Mucosa of rectum (tissue), 2 donors: ENCODE results near the gene DLGAP1.

Source experiments
- H3K27ac ChIP-seq, 2 donors: one replicate each; pipeline ENCODE4 v1.7.0; 2013; ENCODE audit warnings: inconsistent platforms in 2 of 2, low read depth in 2 of 2, low read length in 2 of 2
- H3K27me3 ChIP-seq, 2 donors: one replicate each; pipeline ENCODE4 v1.7.0; 2013; ENCODE audit warnings: low read length in 2 of 2; ENCODE audit not compliant: control insufficient read depth in 2 of 2, insufficient read depth in 2 of 2
- H3K36me3 ChIP-seq, 2 donors: one replicate each; pipeline ENCODE4 v1.7.0; 2013; ENCODE audit warnings: low read length in 2 of 2; ENCODE audit not compliant: control insufficient read depth in 2 of 2, insufficient read depth in 2 of 2
- H3K4me1 ChIP-seq, 2 donors: one replicate each; pipeline ENCODE4 v1.7.0; 2013; ENCODE audit warnings: low read length in 2 of 2, mild to moderate bottlenecking in 1 of 2; ENCODE audit not compliant: control insufficient read depth in 2 of 2, insufficient read depth in 2 of 2
- H3K4me3 ChIP-seq, 2 donors: one replicate each; pipeline ENCODE4 v1.7.0; 2013; ENCODE audit warnings: low read length in 2 of 2
- H3K9ac ChIP-seq, 2 donors: one replicate each; pipeline ENCODE4 v1.7.0; 2013; ENCODE audit warnings: low read length in 2 of 2, low read depth in 1 of 2, mild to moderate bottlenecking in 1 of 2
- H3K9me3 ChIP-seq, 2 donors: one replicate each; pipeline ENCODE4 v1.7.0; 2013; ENCODE audit warnings: low read length in 2 of 2; ENCODE audit not compliant: control insufficient read depth in 2 of 2
- donor health status: healthy.
- donor health status: Normal muscosa, but diverticular disease.

DLGAP1 gene

GRCh38 chr18:4271952-4272351 lies 183.2 kb downstream of the DLGAP1 start:
- Histone ChIP-seq H3K9ac (no peak overlapping the region), H3K27me3 (no peaks in the 10 kb centered on the region), H3K4me3 (no peak overlapping the region)

GRCh38 chr18:4270988-4271387 lies 184.1 kb downstream of the DLGAP1 start:
- Histone ChIP-seq H3K4me1 (no peaks in the 10 kb centered on the region), H3K27me3 (no peaks in the 10 kb centered on the region), H3K4me3 (no peak overlapping the region), H3K9ac (no peak overlapping the region), H3K9me3 (no peaks in the 10 kb centered on the region), H3K36me3 (no peaks in the 10 kb centered on the region), H3K27ac (no peak overlapping the region)

More at GRCh38 chr18:4271952-4272351, 183.2 kb downstream of the DLGAP1 start:
- Histone ChIP-seq H3K9me3 (no peaks in the 10 kb centered on the region), H3K36me3 (no peaks in the 10 kb centered on the region), H3K27ac (no peak overlapping the region), H3K4me1 (no peaks in the 10 kb centered on the region)

- Histone ChIP-seq H3K9ac (no peak overlapping the region), H3K27me3 (no peaks in the 10 kb centered on the region), H3K9me3 (no peaks in the 10 kb centered on the region), H3K36me3 (no peaks in the 10 kb centered on the region), H3K27ac (no peak overlapping the region), H3K4me3 (no peak overlapping the region), H3K4me1 (no peaks in the 10 kb centered on the region)
Observed at GRCh38 chr18:4270016-4270415, 185.1 kb downstream of the DLGAP1 start.

GRCh38 chr18:4267641-4268040 lies 187.5 kb downstream of the DLGAP1 start:
- Histone ChIP-seq H3K27me3 (no peaks in the 10 kb centered on the region), H3K36me3 (no peaks in the 10 kb centered on the region), H3K9me3 (no peaks in the 10 kb centered on the region), H3K9ac (no peak overlapping the region), H3K27ac (no peak overlapping the region), H3K4me1 (no peaks in the 10 kb centered on the region), H3K4me3 (no peak overlapping the region)

DNA sequence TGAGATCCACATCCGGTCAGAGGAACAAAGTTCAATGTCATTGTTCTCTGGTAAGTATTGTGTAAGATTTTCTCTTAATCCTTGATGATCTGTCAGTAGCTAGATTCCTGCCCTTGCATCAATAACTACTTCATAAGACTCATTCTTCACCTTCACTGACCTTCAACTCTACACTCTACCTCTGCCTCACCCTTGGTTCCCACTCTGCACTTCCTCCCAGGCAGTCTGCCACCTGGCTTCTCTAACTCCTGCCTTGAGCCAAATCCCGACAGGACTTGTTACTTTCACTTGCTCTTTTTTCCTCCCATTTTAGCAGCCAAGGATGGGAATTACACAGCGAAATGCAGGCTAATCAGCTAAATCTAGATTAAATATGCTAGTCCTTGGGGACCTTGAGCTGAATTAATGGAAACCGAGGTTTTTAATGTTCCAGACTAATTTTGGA lies 190.7 kb downstream of the DLGAP1 start:
- no peak overlapping the region for H3K27ac ChIP-seq
- no peak overlapping the region for H3K4me3 ChIP-seq
- H3K27me3 ChIP-seq: no peaks in the 10 kb centered on the region
- H3K4me1 ChIP-seq: no peaks in the 10 kb centered on the region
- H3K36me3 ChIP-seq: no peaks in the 10 kb centered on the region
- no peaks in the 10 kb centered on the region for H3K9me3 ChIP-seq
- H3K9ac ChIP-seq: no peak overlapping the region

GRCh38 chr18:4260107-4260506 lies 195.0 kb downstream of the DLGAP1 start:
- H3K4me3 ChIP-seq: no peak overlapping the region
- H3K27me3 ChIP-seq: no peaks in the 10 kb centered on the region
- H3K27ac ChIP-seq: no peak overlapping the region
- no peak overlapping the region for H3K9ac ChIP-seq
- no peaks in the 10 kb centered on the region for H3K9me3 ChIP-seq
- H3K4me1 ChIP-seq: no peaks in the 10 kb centered on the region
- H3K36me3 ChIP-seq: no peaks in the 10 kb centered on the region

GRCh38 chr18:4256766-4257417 lies 198.2 kb downstream of the DLGAP1 start:
- H3K27me3 ChIP-seq: no peaks in the 10 kb centered on the region

GRCh38 chr18:4254840-4255239 lies 200.3 kb downstream of the DLGAP1 start:
- Histone ChIP-seq H3K27me3 (no peaks in the 10 kb centered on the region), H3K9me3 (no peaks in the 10 kb centered on the region), H3K4me1 (no peaks in the 10 kb centered on the region), H3K9ac (no peak overlapping the region), H3K4me3 (no peak overlapping the region), H3K27ac (no peak overlapping the region), H3K36me3 (no peaks in the 10 kb centered on the region)

More at GRCh38 chr18:4256766-4257417, 198.2 kb downstream of the DLGAP1 start:
- Histone ChIP-seq H3K27ac (no peak overlapping the region), H3K4me1 (no peaks in the 10 kb centered on the region), H3K4me3 (no peak overlapping the region), H3K9ac (no peak overlapping the region), H3K9me3 (no peaks in the 10 kb centered on the region), H3K36me3 (no peaks in the 10 kb centered on the region)

DNA sequence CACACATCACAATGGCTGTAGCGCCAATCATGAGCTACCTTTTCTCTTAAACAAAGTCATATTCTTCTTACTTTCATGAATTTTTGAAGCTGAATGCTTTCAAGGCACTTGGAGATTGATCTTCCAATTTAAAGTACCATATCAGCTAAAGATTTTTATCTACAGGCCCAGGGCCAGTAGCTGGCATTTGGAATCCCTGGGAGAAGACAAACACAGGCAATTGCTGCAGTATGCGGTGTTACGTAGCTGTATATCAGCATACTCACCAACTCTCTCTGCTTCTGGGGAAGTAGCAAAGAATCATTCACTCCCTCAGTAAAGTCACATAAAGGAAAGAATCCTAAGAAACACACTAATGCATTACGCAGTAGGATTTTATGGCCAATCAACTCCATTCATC lies 202.3 kb downstream of the DLGAP1 start:
- H3K27ac ChIP-seq: no peak overlapping the region
- no peak overlapping the region for H3K9ac ChIP-seq
- no peak overlapping the region for H3K4me3 ChIP-seq
- no peaks in the 10 kb centered on the region for H3K4me1 ChIP-seq
- no peaks in the 10 kb centered on the region for H3K36me3 ChIP-seq
- H3K27me3 ChIP-seq: no peaks in the 10 kb centered on the region
- H3K9me3 ChIP-seq: no peaks in the 10 kb centered on the region

DNA sequence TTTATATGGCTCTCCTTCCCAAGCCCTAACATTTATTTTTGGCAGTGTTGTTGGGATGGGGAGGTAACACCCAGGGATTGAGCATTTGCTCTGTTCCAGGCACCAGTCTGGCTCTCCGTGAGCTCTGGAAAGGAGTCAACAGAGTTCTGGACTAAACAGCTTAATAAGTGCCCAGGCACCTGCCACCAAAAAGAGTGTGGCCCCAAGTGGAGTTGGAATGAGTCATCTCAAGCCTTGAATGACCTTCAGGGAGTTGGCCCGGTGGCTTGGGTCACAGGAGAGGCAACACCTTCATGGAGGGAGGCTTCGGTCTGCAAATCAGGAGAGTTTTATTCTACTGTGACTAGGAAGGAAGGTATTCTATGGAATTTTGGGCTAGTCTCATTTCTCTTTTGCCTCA lies 203.2 kb downstream of the DLGAP1 start:
- Histone ChIP-seq H3K27ac (no peak overlapping the region), H3K4me3 (no peak overlapping the region), H3K4me1 (no peaks in the 10 kb centered on the region), H3K27me3 (no peaks in the 10 kb centered on the region), H3K9ac (no peak overlapping the region), H3K9me3 (no peaks in the 10 kb centered on the region), H3K36me3 (no peaks in the 10 kb centered on the region)
